Keratinocyte (primary cell): ENCODE data around the gene GDPD2.

Experiments
- CTCF ChIP-seq, 3 experiments: IDR thresholded peaks in 1 of 3; conservative IDR thresholded peaks in 1 of 3; optimal IDR thresholded peaks in 1 of 3; 2 replicates in 2 of 3; 3 replicates in 1 of 3; pipeline versions ENCODE3 to v1.5.1; 2011; ENCODE audit warnings: low read length in 3 of 3, mild to moderate bottlenecking in 3 of 3, moderate library complexity in 2 of 3, control low read depth in 1 of 3, inconsistent platforms in 1 of 3; ENCODE audit not compliant: insufficient read depth in 2 of 3; ENCODE audit errors: extremely low read depth in 1 of 3
- EZH2 ChIP-seq: IDR thresholded peaks from one replicate; pipeline ENCODE4 v1.6.1; 2012; ENCODE audit warnings: inconsistent platforms, mild to moderate bottlenecking, low read length, moderate library complexity

GRCh38 chrX:70445951-70446350, 22.8 kb downstream of the GDPD2 start:
- TF ChIP-seq CTCF (optimal IDR thresholded peaks at IDR 0.05 in 1 of 3, IDR thresholded peaks at IDR 0.05 in 1 of 3, conservative IDR thresholded peaks at IDR 0.05 in 1 of 3; ENCODE audit: extremely low read depth in 1 of 3, insufficient read depth in 2 of 3, low read length in 3 of 3) (no peak), EZH2 (no peak)
